ENCODE measurements around the gene HCN1. TPM values are rescaled to one million over a fixed set of nuclear protein-coding genes. Genes with fewer than 3 reads are reported as not detected.
"Not testable (repeated sequence)": the region's sequence is repeated elsewhere in the genome, so short reads cannot be mapped to it uniquely, and the experiment has no call there.

Gene HCN1
- total RNA-seq, 2 experiments from 2014 or later, result not detected

- CTCF ChIA-PET, result no interaction called here
- POLR2A ChIA-PET, result no interaction called here
Observed at GRCh38 chr5:45399041-45399440, 297.1 kb downstream of the HCN1 start.

GRCh38 chr5:45385321-45386058, 310.7 kb downstream of the HCN1 start:
- H3K36me3 Mint-ChIP-seq, result no peaks in the 10 kb centered on the region
- H3K9me3 Mint-ChIP-seq, result peaks cover 9% of the 10 kb centered on the region
- ChIA-PET CTCF (no interaction called here), POLR2A (no interaction called here)
- H3K27me3 Mint-ChIP-seq, result no peaks in the 10 kb centered on the region
- H3K4me1 Mint-ChIP-seq (ENCODE audit: low read depth), result no peaks in the 10 kb centered on the region
- H3K4me3 Mint-ChIP-seq, result no peak overlapping the region
- no peak overlapping the region for H3K27ac Mint-ChIP-seq
- intact Hi-C loops (cut with micrococcal nuclease), result no loop called here
- DNase-seq, result no peak

More at GRCh38 chr5:45399041-45399440, 297.1 kb downstream of the HCN1 start:
- no peak overlapping the region for H3K4me3 Mint-ChIP-seq
- H3K9me3 Mint-ChIP-seq, result peaks cover 4% of the 10 kb centered on the region
- no peak overlapping the region for H3K27ac Mint-ChIP-seq
- no peak for DNase-seq
- H3K36me3 Mint-ChIP-seq, result no peaks in the 10 kb centered on the region
- intact Hi-C loops (cut with micrococcal nuclease), result no loop called here
- no peaks in the 10 kb centered on the region for H3K27me3 Mint-ChIP-seq
- H3K4me1 Mint-ChIP-seq (ENCODE audit: low read depth), result no peaks in the 10 kb centered on the region

GRCh38 chr5:45383985-45384384, 312.2 kb downstream of the HCN1 start:
- no peaks in the 10 kb centered on the region for H3K36me3 Mint-ChIP-seq
- peaks cover 5% of the 10 kb centered on the region for H3K9me3 Mint-ChIP-seq
- intact Hi-C loops (cut with micrococcal nuclease), result no loop called here
- no peak overlapping the region for H3K4me3 Mint-ChIP-seq
- no peak for DNase-seq
- ChIA-PET CTCF (no interaction called here), POLR2A (no interaction called here)
- H3K4me1 Mint-ChIP-seq (ENCODE audit: low read depth), result no peaks in the 10 kb centered on the region
- H3K27me3 Mint-ChIP-seq, result no peaks in the 10 kb centered on the region
- H3K27ac Mint-ChIP-seq, result no peak overlapping the region

- CTCF ChIA-PET, result no interaction called here
- DNase-seq, result no peak
- no peaks in the 10 kb centered on the region for H3K4me1 Mint-ChIP-seq (ENCODE audit: low read depth)
- no peaks in the 10 kb centered on the region for H3K27me3 Mint-ChIP-seq
- no peak overlapping the region for H3K27ac Mint-ChIP-seq
- peaks cover 5% of the 10 kb centered on the region for H3K9me3 Mint-ChIP-seq
- no peaks in the 10 kb centered on the region for H3K36me3 Mint-ChIP-seq
- POLR2A ChIA-PET, result no interaction called here
- intact Hi-C loops (cut with micrococcal nuclease), result no loop called here
- H3K4me3 Mint-ChIP-seq, result no peak overlapping the region
Observed at GRCh38 chr5:45382583-45382982, 313.6 kb downstream of the HCN1 start.

GRCh38 chr5:45376417-45376816, 319.8 kb downstream of the HCN1 start:
- Mint-ChIP-seq H3K4me3 (no peak overlapping the region), H3K4me1 (ENCODE audit: low read depth) (no peaks in the 10 kb centered on the region), H3K27ac (no peak overlapping the region), H3K36me3 (no peaks in the 10 kb centered on the region), H3K9me3 (peaks cover 5% of the 10 kb centered on the region), H3K27me3 (no peaks in the 10 kb centered on the region)
- DNase-seq, result no peak
- ChIA-PET POLR2A (no interaction called here), CTCF (no interaction called here)
- intact Hi-C loops (cut with micrococcal nuclease), result no loop called here

GRCh38 chr5:45372629-45373028, 323.6 kb downstream of the HCN1 start:
- CTCF ChIA-PET, result no interaction called here
- Mint-ChIP-seq H3K27ac (no peak overlapping the region), H3K36me3 (no peaks in the 10 kb centered on the region), H3K27me3 (no peaks in the 10 kb centered on the region), H3K4me3 (no peak overlapping the region), H3K9me3 (peaks cover 5% of the 10 kb centered on the region), H3K4me1 (ENCODE audit: low read depth) (no peaks in the 10 kb centered on the region)
- POLR2A ChIA-PET, result no interaction called here
- DNase-seq, result no peak
- intact Hi-C loops (cut with micrococcal nuclease), result no loop called here

- intact Hi-C loops (cut with micrococcal nuclease); H3K4me1 Mint-ChIP-seq (ENCODE audit: low read depth); H3K27ac Mint-ChIP-seq; H3K4me3 Mint-ChIP-seq; H3K9me3 Mint-ChIP-seq; POLR2A ChIA-PET; CTCF ChIA-PET; H3K36me3 Mint-ChIP-seq; DNase-seq; H3K27me3 Mint-ChIP-seq: not testable (repeated sequence)
Observed at GRCh38 chr5:45371423-45371822, 324.8 kb downstream of the HCN1 start.

GRCh38 chr5:45355189-45355992, 340.8 kb downstream of the HCN1 start:
- Mint-ChIP-seq H3K4me3 (no peak overlapping the region), H3K36me3 (no peaks in the 10 kb centered on the region), H3K27ac (no peak overlapping the region), H3K4me1 (ENCODE audit: low read depth) (no peaks in the 10 kb centered on the region), H3K9me3 (peaks cover 17% of the 10 kb centered on the region), H3K27me3 (no peaks in the 10 kb centered on the region)
- intact Hi-C loops (cut with micrococcal nuclease), result no loop called here
- ChIA-PET CTCF (no interaction called here), POLR2A (no interaction called here)
- no peak for DNase-seq

GRCh38 chr5:45336464-45336863, 359.7 kb downstream of the HCN1 start:
- H3K27me3 Mint-ChIP-seq, result no peaks in the 10 kb centered on the region
- H3K36me3 Mint-ChIP-seq, result no peaks in the 10 kb centered on the region
- no peak overlapping the region for H3K4me3 Mint-ChIP-seq
- peaks cover 12% of the 10 kb centered on the region for H3K9me3 Mint-ChIP-seq
- POLR2A ChIA-PET, result no interaction called here
- no peak for DNase-seq
- intact Hi-C loops (cut with micrococcal nuclease), result no loop called here
- CTCF ChIA-PET, result no interaction called here
- no peak overlapping the region for H3K27ac Mint-ChIP-seq
- H3K4me1 Mint-ChIP-seq (ENCODE audit: low read depth), result no peaks in the 10 kb centered on the region

GRCh38 chr5:45335978-45336377, 360.2 kb downstream of the HCN1 start:
- peaks cover 12% of the 10 kb centered on the region for H3K9me3 Mint-ChIP-seq
- ChIA-PET POLR2A (no interaction called here), CTCF (no interaction called here)
- H3K36me3 Mint-ChIP-seq, result no peaks in the 10 kb centered on the region
- no peak overlapping the region for H3K27ac Mint-ChIP-seq
- H3K4me1 Mint-ChIP-seq (ENCODE audit: low read depth), result no peaks in the 10 kb centered on the region
- intact Hi-C loops (cut with micrococcal nuclease), result no loop called here
- no peaks in the 10 kb centered on the region for H3K27me3 Mint-ChIP-seq
- no peak overlapping the region for H3K4me3 Mint-ChIP-seq
- no peak for DNase-seq

GRCh38 chr5:45335346-45335745, 360.8 kb downstream of the HCN1 start:
- CTCF ChIA-PET, result no interaction called here
- POLR2A ChIA-PET, result no interaction called here
- H3K27me3 Mint-ChIP-seq, result no peaks in the 10 kb centered on the region
- H3K36me3 Mint-ChIP-seq, result no peaks in the 10 kb centered on the region
- peaks cover 12% of the 10 kb centered on the region for H3K9me3 Mint-ChIP-seq
- no peak for DNase-seq
- H3K27ac Mint-ChIP-seq, result no peak overlapping the region
- no peak overlapping the region for H3K4me3 Mint-ChIP-seq
- no peaks in the 10 kb centered on the region for H3K4me1 Mint-ChIP-seq (ENCODE audit: low read depth)
- intact Hi-C loops (cut with micrococcal nuclease), result no loop called here

GRCh38 chr5:45334939-45335338, 361.2 kb downstream of the HCN1 start:
- Mint-ChIP-seq H3K4me1 (ENCODE audit: low read depth) (no peaks in the 10 kb centered on the region), H3K36me3 (no peaks in the 10 kb centered on the region), H3K4me3 (no peak overlapping the region), H3K27me3 (no peaks in the 10 kb centered on the region), H3K9me3 (peaks cover 12% of the 10 kb centered on the region), H3K27ac (no peak overlapping the region)
- no peak for DNase-seq
- intact Hi-C loops (cut with micrococcal nuclease), result no loop called here
- ChIA-PET POLR2A (no interaction called here), CTCF (no interaction called here)

- CTCF ChIA-PET, POLR2A ChIA-PET: not testable (repeated sequence)
- peaks cover 46% of the 10 kb centered on the region for H3K9me3 Mint-ChIP-seq
Observed at GRCh38 chr5:45312627-45313026, 383.6 kb downstream of the HCN1 start.

More at GRCh38 chr5:45312627-45313026, 383.6 kb downstream of the HCN1 start:
- H3K36me3 Mint-ChIP-seq; H3K4me3 Mint-ChIP-seq; DNase-seq; H3K27me3 Mint-ChIP-seq; H3K4me1 Mint-ChIP-seq (ENCODE audit: low read depth); H3K27ac Mint-ChIP-seq; intact Hi-C loops (cut with micrococcal nuclease): not testable (repeated sequence)
